Gastroesophageal sphincter (tissue), 4 donors: ENCODE measurements around the gene C4orf50. TPM values are rescaled to one million over a fixed set of nuclear protein-coding genes. Genes with fewer than 3 reads are reported as not detected.
"Not testable (repeated sequence)": the region's sequence is repeated elsewhere in the genome, so short reads cannot be mapped to it uniquely, and the experiment has no call there.

ENCODE experiments used
- ATAC-seq: fragments of 150-250 bp; one replicate; pipeline ENCODE4 v1.9.1; 2016; ENCODE audit warnings: mild to moderate bottlenecking, moderate library complexity
- H3K27ac ChIP-seq, 4 donors: fragments of 200-600 bp; sonication (generic) in 3 of 4; 1 replicate in 3 of 4; 2 replicates in 1 of 4; pipeline ENCODE4 v1.5.1; 2016 to 2019
- H3K27me3 ChIP-seq: fragments of 200-600 bp; sonication (generic); one replicate; pipeline ENCODE4 v1.5.1; 2019
- H3K36me3 ChIP-seq, 2 donors: fragments of 200-600 bp; sonication (generic); one replicate each; pipeline ENCODE4 v1.5.1; 2019; ENCODE audit warnings: control low read depth in 1 of 2
- H3K4me1 ChIP-seq, 3 donors: fragments of 200-600 bp; sonication (generic); 1 replicate in 2 of 3; 2 replicates in 1 of 3; pipeline ENCODE4 v1.5.1; 2016 to 2019; ENCODE audit warnings: control low read depth in 2 of 3
- H3K4me3 ChIP-seq, 2 donors: fragments of 200-600 bp; sonication (generic); one replicate each; pipeline ENCODE4 v1.5.1; 2019; ENCODE audit warnings: mild to moderate bottlenecking in 1 of 2, moderate library complexity in 1 of 2
- H3K9me3 ChIP-seq, 3 donors: fragments of 200-600 bp; sonication (generic); one replicate each; pipeline ENCODE4 v1.5.1; 2017 to 2019; ENCODE audit warnings: control low read depth in 2 of 3
- EP300 ChIP-seq: sonication (generic); formaldehyde crosslinking; IDR thresholded peaks from one replicate; pipeline ENCODE4 v1.6.1; 2017; ENCODE audit warnings: antibody characterized with exemption, mild to moderate bottlenecking
- POLR2A ChIP-seq, 2 donors: fragments of 450-650 bp; IDR thresholded peaks; one replicate each; pipeline ENCODE4 v1.6.1; 2017; ENCODE audit warnings: antibody characterized with exemption in 2 of 2, mild to moderate bottlenecking in 2 of 2, moderate library complexity in 1 of 2
- POLR2AphosphoS5 ChIP-seq: sonication (generic); formaldehyde crosslinking; IDR thresholded peaks from one replicate; pipeline ENCODE4 v1.6.1; 2017; ENCODE audit warnings: antibody characterized with exemption
- WGBS, 2 donors: methylation state at CpG; one replicate each; pipeline ENCODE4 v1.1.5; 2018; ENCODE audit warnings: low coverage in 1 of 2; 5-methylcytosine and 5-hydroxymethylcytosine counted together
- total RNA-seq, 4 donors: library from RNA; depleted of rRNA; stranded (reverse); fragments of >200 nt; gene quantifications; one replicate each; pipeline ENCODE4 v1.1.0, GENCODE V29; 2016
- TF ChIP-seq, protein P1 (sequence below), 4 experiments: fragments of 200-600 bp in 2 of 4; fragments of 450-650 bp in 2 of 4; sonication (generic) in 1 of 4; IDR thresholded peaks; one replicate each; pipeline ENCODE4 v1.5.1; 2017 to 2019; ENCODE audit warnings: antibody characterized with exemption in 4 of 4, mild to moderate bottlenecking in 2 of 4, moderate library complexity in 2 of 4

Gene C4orf50
- total RNA-seq, 4 donors from 2014 or later, result under 0.01 to 0.25 (median 0.12) TPM

DNA sequence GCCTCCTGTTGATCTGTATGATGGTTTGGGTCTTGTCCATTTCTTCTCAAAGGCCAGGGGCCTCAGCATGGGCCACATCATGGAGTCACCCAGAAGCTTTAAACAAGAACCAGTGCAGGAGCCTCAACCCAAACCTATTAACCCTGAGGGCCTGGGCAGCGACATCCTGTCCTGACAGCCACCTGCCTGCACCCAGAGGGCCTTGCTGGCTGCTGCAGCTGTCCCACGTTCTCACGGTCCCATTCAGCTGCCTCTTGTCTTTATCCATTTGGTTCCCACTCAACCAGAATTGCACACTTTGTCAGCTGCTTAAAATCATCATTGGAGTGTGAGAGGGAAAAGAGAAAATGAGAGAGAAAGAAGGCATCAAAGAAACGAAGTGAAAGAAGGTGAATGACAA is 21.6 kb downstream of the C4orf50 start:
- ATAC-seq, result no peak
- H3K36me3 ChIP-seq, result no peaks in the 10 kb centered on the region
- H3K9me3 ChIP-seq, result no peaks in the 10 kb centered on the region
- no peak overlapping the region for H3K27ac ChIP-seq
- no peaks in the 10 kb centered on the region for H3K4me1 ChIP-seq
- H3K4me3 ChIP-seq, result no peak overlapping the region
- H3K27me3 ChIP-seq, result peaks cover 59% of the 10 kb centered on the region
- WGBS, 2 donors, result 42 to 64% methylated on average over 3 of the region's 4 CpGs
- TF ChIP-seq POLR2AphosphoS5, result no peak
- no peak for TF ChIP-seq EP300
- no peak for TF ChIP-seq POLR2A (IDR thresholded peaks at IDR 0.05)
- TF ChIP-seq, protein P1, sequence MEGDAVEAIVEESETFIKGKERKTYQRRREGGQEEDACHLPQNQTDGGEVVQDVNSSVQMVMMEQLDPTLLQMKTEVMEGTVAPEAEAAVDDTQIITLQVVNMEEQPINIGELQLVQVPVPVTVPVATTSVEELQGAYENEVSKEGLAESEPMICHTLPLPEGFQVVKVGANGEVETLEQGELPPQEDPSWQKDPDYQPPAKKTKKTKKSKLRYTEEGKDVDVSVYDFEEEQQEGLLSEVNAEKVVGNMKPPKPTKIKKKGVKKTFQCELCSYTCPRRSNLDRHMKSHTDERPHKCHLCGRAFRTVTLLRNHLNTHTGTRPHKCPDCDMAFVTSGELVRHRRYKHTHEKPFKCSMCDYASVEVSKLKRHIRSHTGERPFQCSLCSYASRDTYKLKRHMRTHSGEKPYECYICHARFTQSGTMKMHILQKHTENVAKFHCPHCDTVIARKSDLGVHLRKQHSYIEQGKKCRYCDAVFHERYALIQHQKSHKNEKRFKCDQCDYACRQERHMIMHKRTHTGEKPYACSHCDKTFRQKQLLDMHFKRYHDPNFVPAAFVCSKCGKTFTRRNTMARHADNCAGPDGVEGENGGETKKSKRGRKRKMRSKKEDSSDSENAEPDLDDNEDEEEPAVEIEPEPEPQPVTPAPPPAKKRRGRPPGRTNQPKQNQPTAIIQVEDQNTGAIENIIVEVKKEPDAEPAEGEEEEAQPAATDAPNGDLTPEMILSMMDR (IDR thresholded peaks at IDR 0.05), result no peak

- H3K27me3 ChIP-seq, result peaks cover 65% of the 10 kb centered on the region
- TF ChIP-seq POLR2A (IDR thresholded peaks at IDR 0.05), result no peak
- no peak for TF ChIP-seq POLR2AphosphoS5
- TF ChIP-seq, protein P1 (IDR thresholded peaks at IDR 0.05), result no peak
- no peak for TF ChIP-seq EP300
- no peak overlapping the region for H3K27ac ChIP-seq
- 42 to 69% methylated on average over 10 to 15 of the region's 19 CpGs for WGBS, 2 donors
- no peak overlapping the region for H3K4me3 ChIP-seq
- H3K4me1 ChIP-seq, result no peaks in the 10 kb centered on the region
- no peaks in the 10 kb centered on the region for H3K9me3 ChIP-seq
- no peak for ATAC-seq
- H3K36me3 ChIP-seq, result no peaks in the 10 kb centered on the region
Observed at GRCh38 chr4:5995901-5996623, 22.2 kb downstream of the C4orf50 start.

DNA sequence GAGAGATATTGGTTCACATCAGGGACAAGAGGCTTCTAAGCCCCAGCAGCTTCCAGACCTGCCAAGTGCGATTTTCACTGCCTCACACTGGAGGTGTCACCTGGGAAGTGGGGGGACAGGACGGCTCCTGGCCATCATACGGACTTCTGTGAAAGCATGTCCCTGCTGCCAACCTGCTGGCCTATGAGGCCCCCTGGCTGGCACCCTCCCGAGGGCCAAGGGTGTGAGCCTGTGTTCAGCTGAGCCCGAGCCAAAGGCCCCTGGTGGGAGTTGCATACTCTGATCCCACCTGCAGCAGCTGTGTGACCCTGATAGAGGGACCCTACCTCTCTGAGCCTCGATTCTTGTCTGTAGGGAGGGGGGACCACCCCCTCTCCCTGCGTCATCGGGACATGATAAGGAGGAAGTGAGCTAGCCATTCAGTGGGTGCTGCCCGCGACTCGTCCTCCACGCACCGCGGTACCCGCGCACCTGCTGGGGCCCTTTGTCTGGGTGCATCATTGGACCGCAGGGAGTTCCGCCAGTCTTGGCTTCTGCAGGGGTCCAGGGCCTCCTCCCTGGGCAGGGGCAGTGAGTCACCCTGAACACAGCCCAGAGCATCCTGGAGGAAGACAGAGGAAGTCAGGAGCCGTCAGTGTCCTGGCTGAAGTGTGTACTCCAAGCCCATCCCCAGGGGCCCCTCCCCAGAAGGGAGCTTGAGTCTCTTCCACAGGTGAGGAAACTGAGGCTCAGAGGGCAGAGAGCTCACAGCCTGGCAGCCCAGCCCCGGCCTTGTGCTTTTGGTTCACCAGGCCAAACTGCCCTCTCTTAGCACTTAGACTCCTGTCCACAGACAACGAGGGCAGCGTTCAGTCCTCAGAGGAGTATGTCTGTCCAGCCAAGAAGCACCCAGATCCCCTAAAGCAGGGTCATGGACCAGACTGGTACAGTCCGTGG is 24.1 kb downstream of the C4orf50 start:
- 74 to 86% methylated on average over 3 to 4 of the region's 23 CpGs for WGBS, 2 donors
- no peaks in the 10 kb centered on the region for H3K9me3 ChIP-seq
- H3K27me3 ChIP-seq, result peaks cover 69% of the 10 kb centered on the region
- H3K36me3 ChIP-seq, result no peaks in the 10 kb centered on the region
- TF ChIP-seq, protein P1 (IDR thresholded peaks at IDR 0.05), result no peak
- TF ChIP-seq EP300, result no peak
- TF ChIP-seq POLR2A (IDR thresholded peaks at IDR 0.05), result no peak
- TF ChIP-seq POLR2AphosphoS5, result no peak
- no peaks in the 10 kb centered on the region for H3K4me1 ChIP-seq
- no peak overlapping the region for H3K4me3 ChIP-seq
- H3K27ac ChIP-seq, result no peak overlapping the region
- no peak for ATAC-seq

GRCh38 chr4:5993346-5993745 is 24.9 kb downstream of the C4orf50 start:
- 59 to 100% methylated on average over 1 to 3 of the region's 9 CpGs for WGBS, 2 donors
- ATAC-seq, result not testable (repeated sequence)

DNA sequence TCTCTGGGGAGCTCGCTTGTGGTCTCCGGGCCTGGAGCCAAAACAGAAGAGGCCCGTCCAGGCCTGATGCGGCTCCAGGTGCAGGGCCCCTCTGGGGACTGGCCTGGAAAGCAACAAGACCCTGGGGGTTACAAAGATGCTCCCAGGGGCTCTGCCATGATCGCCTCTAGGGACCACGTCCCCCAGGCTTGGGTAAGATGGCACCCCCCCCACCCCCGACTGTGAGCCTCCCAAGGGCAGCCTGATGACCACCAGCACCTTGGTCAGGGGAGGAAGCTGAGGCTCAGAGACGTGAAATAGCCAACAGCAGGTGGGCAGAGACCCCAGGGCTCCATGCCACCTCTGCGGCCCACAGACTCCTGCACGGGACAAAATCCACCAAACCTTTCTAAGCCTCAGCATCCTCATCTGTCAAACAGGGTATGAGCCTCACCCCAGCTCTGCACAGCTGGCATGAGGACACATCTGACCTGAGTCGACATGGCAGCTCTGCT is 25.4 kb downstream of the C4orf50 start:
- H3K27me3 ChIP-seq, result peaks cover 62% of the 10 kb centered on the region
- no CpG with 5 or more reads among the region's 11 CpGs for WGBS, 2 donors
- H3K4me1 ChIP-seq, result no peaks in the 10 kb centered on the region
- TF ChIP-seq, protein P1 (IDR thresholded peaks at IDR 0.05), result no peak
- TF ChIP-seq POLR2AphosphoS5 (no peak), POLR2A (IDR thresholded peaks at IDR 0.05) (no peak), EP300 (no peak)
- no peaks in the 10 kb centered on the region for H3K36me3 ChIP-seq
- H3K9me3 ChIP-seq, result no peaks in the 10 kb centered on the region
- ATAC-seq, result no peak
- no peak overlapping the region for H3K4me3 ChIP-seq
- no peak overlapping the region for H3K27ac ChIP-seq

More at GRCh38 chr4:5993346-5993745, 24.9 kb downstream of the C4orf50 start:
- H3K4me1 ChIP-seq, H3K4me3 ChIP-seq, H3K36me3 ChIP-seq, H3K9me3 ChIP-seq, H3K27ac ChIP-seq: not testable (repeated sequence)
- H3K27me3 ChIP-seq, result peaks cover 62% of the 10 kb centered on the region
